Neural progenitor cell (in vitro differentiated cells): ENCODE measurements around the gene KRT20.
A peak's percentile ranks its signal among the peaks of the same experiment; 100 is the strongest.

Source experiments
- CTCF ChIP-seq: fragments of 200-600 bp; sonication (generic); IDR thresholded peaks from 2 replicates; pipeline ENCODE4 v1.5.1; 2017; ENCODE audit warnings: antibody characterized with exemption, mild to moderate bottlenecking
- EZH2 ChIP-seq: fragments of 200-600 bp; sonication (generic); IDR thresholded peaks from 2 replicates; pipeline ENCODE4 v1.6.1; 2017; ENCODE audit warnings: antibody characterized with exemption, mild to moderate bottlenecking, moderate library complexity
- EZH2phosphoT487 ChIP-seq: fragments of 200-600 bp; sonication (generic); IDR thresholded peaks from 2 replicates; pipeline ENCODE4 v1.6.1; 2017; ENCODE audit warnings: antibody characterized with exemption

GRCh38 chr17:40932608-40933007, 47.6 kb upstream of the KRT20 start:
- TF ChIP-seq CTCF (no peak), EZH2 (no peak), EZH2phosphoT487 (peak; percentile 22)
